SK-N-MC (cell line): Measurements from ENCODE around the gene TDP2.

ENCODE experiments used
- DNase-seq: peaks from one replicate; pipeline ENCODE4 v3.0.0-alpha.2; 2011; ENCODE audit warnings: low read depth, low spot score
- H3K27ac ChIP-seq: fragments of 200-600 bp; sonication (generic); 2 replicates; pipeline ENCODE4 v1.5.1; 2016; ENCODE audit warnings: mixed run types
- H3K36me3 ChIP-seq: fragments of 200-600 bp; sonication (generic); 2 replicates; pipeline ENCODE4 v1.6.1; 2017; ENCODE audit warnings: antibody characterized with exemption, low read length, mixed read lengths; ENCODE audit not compliant: insufficient read depth
- H3K4me3 ChIP-seq: fragments of 200-600 bp; sonication (generic); 2 replicates; pipeline ENCODE4 v1.5.1; 2016
- H3K9ac ChIP-seq: fragments of 200-600 bp; sonication (generic); 2 replicates; pipeline ENCODE4 v1.8.0; 2017; ENCODE audit warnings: mixed run types, mixed read lengths; ENCODE audit not compliant: insufficient read length
- H3K9me3 ChIP-seq: fragments of 200-600 bp; sonication (generic); 2 replicates; pipeline ENCODE4 v1.6.1; 2017; ENCODE audit warnings: low read depth, mild to moderate bottlenecking, antibody characterized with exemption, low read length, moderate library complexity, mixed read lengths
- EZH2 ChIP-seq: fragments of 200-600 bp; sonication (generic); IDR thresholded peaks from one replicate; pipeline ENCODE4 v1.6.1; 2017; ENCODE audit warnings: antibody characterized with exemption
- FOXP2 ChIP-seq: optimal IDR thresholded peaks from 2 replicates; pipeline ENCODE3; 2011; ENCODE audit warnings: mild to moderate bottlenecking, moderate library complexity; ENCODE audit not compliant: insufficient read depth; ENCODE audit errors: extremely low read length, control extremely low read depth
- POLR2AphosphoS5 ChIP-seq: IDR thresholded peaks from 2 replicates; pipeline ENCODE4 v1.6.1; 2012; ENCODE audit warnings: mild to moderate bottlenecking, low read depth, low read length, borderline replicate concordance

Gene TDP2

GRCh38 chr6:24660105-24660504 is 6.6 kb downstream of the TDP2 start:
- DNase-seq: no peak
- peaks cover 40% of the 10 kb centered on the region for H3K36me3 ChIP-seq
- TF ChIP-seq FOXP2: no peak
- no peak for TF ChIP-seq EZH2
- no peak for TF ChIP-seq POLR2AphosphoS5
- no peak overlapping the region for H3K9ac ChIP-seq
- H3K4me3 ChIP-seq: no peak overlapping the region
- no peak overlapping the region for H3K27ac ChIP-seq
- no peaks in the 10 kb centered on the region for H3K9me3 ChIP-seq

- DNase-seq: no peak
- TF ChIP-seq FOXP2 (no peak), POLR2AphosphoS5 (no peak), EZH2 (no peak)
- no peak overlapping the region for H3K27ac ChIP-seq
- no peak overlapping the region for H3K4me3 ChIP-seq
- no peak overlapping the region for H3K9ac ChIP-seq
- H3K36me3 ChIP-seq: peaks cover 35% of the 10 kb centered on the region
- H3K9me3 ChIP-seq: no peaks in the 10 kb centered on the region
Measured at GRCh38 chr6:24659561-24659960, 7.1 kb downstream of the TDP2 start.

DNA sequence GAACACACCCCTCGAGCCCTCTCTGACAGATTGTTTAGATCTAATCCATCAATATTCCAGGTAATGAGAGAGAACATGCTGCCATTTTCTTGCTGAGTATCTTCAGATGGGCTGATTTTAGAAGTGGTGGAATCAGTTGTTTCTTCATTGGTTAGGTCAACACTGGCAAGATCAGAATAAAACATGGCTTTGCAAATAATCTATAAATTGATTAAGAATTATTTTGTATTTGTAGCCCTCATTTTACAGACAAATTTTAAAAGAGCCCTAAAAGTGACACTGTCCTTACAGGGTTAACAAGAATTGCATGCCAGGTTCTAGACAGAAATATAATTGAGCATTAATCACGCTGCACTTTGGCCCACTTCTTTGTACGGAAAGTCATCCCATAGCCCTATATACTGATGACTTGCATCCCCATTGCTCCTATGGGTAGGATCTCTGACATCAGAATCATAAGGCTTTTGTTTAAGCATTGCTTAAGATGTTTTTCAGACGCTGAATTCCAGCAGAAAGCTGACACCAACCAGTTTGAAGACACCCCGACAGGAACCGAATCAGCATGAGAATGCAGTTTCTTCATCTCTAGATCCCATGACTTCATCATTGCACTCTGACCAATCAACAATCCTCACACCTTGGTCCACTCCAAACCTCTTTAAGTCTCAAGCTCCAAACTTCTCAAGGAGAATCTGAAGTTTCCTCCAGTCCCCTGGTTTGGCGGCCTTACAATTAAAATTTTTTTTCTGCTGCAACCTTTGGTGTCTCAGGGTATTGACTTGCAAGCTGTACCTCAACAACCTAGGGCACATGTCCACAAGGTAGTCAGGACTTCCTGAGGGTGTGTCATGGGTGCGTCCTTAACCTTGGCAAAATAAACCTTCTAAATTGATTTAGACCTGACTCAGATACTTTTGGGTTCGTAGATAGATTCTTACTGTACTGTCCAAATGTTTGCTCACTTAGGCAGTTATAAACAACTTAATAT is 7.8 kb downstream of the TDP2 start:
- no peak for DNase-seq
- peaks cover 33% of the 10 kb centered on the region for H3K36me3 ChIP-seq
- no peak overlapping the region for H3K4me3 ChIP-seq
- no peak overlapping the region for H3K27ac ChIP-seq
- no peak overlapping the region for H3K9ac ChIP-seq
- no peak for TF ChIP-seq POLR2AphosphoS5
- no peak for TF ChIP-seq FOXP2
- TF ChIP-seq EZH2: no peak
- H3K9me3 ChIP-seq: no peaks in the 10 kb centered on the region

GRCh38 chr6:24655215-24655614 is 11.5 kb downstream of the TDP2 start:
- Histone ChIP-seq H3K4me3 (no peak overlapping the region), H3K9me3 (no peaks in the 10 kb centered on the region), H3K27ac (no peak overlapping the region), H3K9ac (no peak overlapping the region), H3K36me3 (peaks cover 50% of the 10 kb centered on the region)
- TF ChIP-seq POLR2AphosphoS5 (no peak), EZH2 (no peak), FOXP2 (no peak)
- DNase-seq: no peak

- Histone ChIP-seq H3K4me3 (no peak overlapping the region), H3K9ac (no peak overlapping the region), H3K27ac (peak overlapping the region; percentile 77), H3K36me3 (peaks cover 45% of the 10 kb centered on the region), H3K9me3 (no peaks in the 10 kb centered on the region)
- TF ChIP-seq EZH2 (no peak), FOXP2 (no peak), POLR2AphosphoS5 (no peak)
- no peak for DNase-seq
Measured at GRCh38 chr6:24650365-24650764, 16.3 kb downstream of the TDP2 start.

- Histone ChIP-seq H3K9ac (no peak overlapping the region), H3K9me3 (no peaks in the 10 kb centered on the region), H3K4me3 (peak overlapping the region; percentile 34; the same call in 1 of the 2 replicates), H3K27ac (peak overlapping the region; percentile 77), H3K36me3 (peaks cover 45% of the 10 kb centered on the region)
- TF ChIP-seq POLR2AphosphoS5: no peak
- DNase-seq: no peak
Measured at GRCh38 chr6:24649691-24650090, 17.0 kb downstream of the TDP2 start.

GRCh38 chr6:24648276-24648675 is 18.4 kb downstream of the TDP2 start:
- H3K9ac ChIP-seq: no peak overlapping the region
- TF ChIP-seq POLR2AphosphoS5 (no peak), FOXP2 (no peak), EZH2 (no peak)

DNA sequence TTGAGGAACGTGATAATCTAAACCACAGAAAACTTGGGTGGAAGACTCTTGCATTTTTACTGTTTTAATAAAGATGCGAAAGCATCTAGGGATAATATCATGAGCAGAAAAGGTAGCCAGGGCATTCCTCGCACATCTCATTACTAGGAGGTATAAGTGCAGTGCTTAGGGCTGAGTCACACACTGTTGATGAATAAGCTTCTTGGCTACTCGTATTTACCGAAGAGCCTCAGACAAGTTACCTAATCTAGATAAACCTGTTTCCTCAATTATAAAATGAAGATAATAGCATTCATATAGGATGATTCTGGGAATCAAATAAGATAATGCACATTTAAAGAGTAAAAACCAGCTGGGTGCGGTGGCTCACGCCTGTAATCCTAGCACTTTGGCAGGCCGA is 19.9 kb downstream of the TDP2 start:
- no peak for DNase-seq
- no peak overlapping the region for H3K27ac ChIP-seq
- no peaks in the 10 kb centered on the region for H3K9me3 ChIP-seq
- peaks cover 18% of the 10 kb centered on the region for H3K36me3 ChIP-seq
- H3K9ac ChIP-seq: no peak overlapping the region
- no peak overlapping the region for H3K4me3 ChIP-seq
- TF ChIP-seq POLR2AphosphoS5 (no peak), EZH2 (no peak), FOXP2 (no peak)

More at GRCh38 chr6:24648276-24648675, 18.4 kb downstream of the TDP2 start:
- Histone ChIP-seq H3K27ac (no peak overlapping the region), H3K36me3 (peaks cover 33% of the 10 kb centered on the region), H3K4me3 (no peak overlapping the region), H3K9me3 (no peaks in the 10 kb centered on the region)
- DNase-seq: no peak
